HL-60 (cell line): ENCODE measurements around the gene SHC1.

ENCODE experiments used
- POLR2AphosphoS5 ChIP-seq: IDR thresholded peaks from 2 replicates; pipeline ENCODE4 v1.6.1; 2012; ENCODE audit warnings: low read depth
- REST ChIP-seq: IDR thresholded peaks from 2 replicates; pipeline ENCODE4 v1.6.1; 2012; ENCODE audit warnings: low read depth; ENCODE audit not compliant: insufficient replicate concordance
- SPI1 ChIP-seq: IDR thresholded peaks from 2 replicates; pipeline ENCODE4 v1.6.1; 2012; ENCODE audit warnings: low read depth, mild to moderate bottlenecking, borderline replicate concordance
- TF ChIP-seq, protein P1 (sequence below): IDR thresholded peaks from one replicate; pipeline ENCODE4 v1.5.1; 2011; ENCODE audit warnings: low read length, control low read depth, inconsistent platforms; ENCODE audit not compliant: insufficient read depth

DNA sequence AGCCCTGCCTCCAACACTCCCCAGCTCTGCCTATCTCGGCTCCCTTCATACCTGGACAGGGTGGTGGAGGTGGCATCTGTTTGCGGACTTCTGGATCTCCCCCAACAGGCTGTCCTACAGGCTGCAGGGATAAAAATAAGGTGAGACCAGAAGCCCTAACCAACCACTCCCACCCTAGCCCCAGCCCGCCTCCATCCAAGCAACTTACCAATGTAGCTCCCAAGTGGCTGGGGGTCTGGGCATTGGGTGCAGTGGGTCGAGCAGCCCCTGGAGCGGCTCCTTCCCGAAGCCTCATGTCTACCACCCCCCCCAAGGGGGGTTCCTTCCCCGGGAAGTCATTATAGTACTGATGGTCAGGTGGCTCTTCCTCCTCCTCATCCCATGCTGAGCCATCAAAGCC lies 4.4 kb downstream of the SHC1 start:
- TF ChIP-seq, protein P1, sequence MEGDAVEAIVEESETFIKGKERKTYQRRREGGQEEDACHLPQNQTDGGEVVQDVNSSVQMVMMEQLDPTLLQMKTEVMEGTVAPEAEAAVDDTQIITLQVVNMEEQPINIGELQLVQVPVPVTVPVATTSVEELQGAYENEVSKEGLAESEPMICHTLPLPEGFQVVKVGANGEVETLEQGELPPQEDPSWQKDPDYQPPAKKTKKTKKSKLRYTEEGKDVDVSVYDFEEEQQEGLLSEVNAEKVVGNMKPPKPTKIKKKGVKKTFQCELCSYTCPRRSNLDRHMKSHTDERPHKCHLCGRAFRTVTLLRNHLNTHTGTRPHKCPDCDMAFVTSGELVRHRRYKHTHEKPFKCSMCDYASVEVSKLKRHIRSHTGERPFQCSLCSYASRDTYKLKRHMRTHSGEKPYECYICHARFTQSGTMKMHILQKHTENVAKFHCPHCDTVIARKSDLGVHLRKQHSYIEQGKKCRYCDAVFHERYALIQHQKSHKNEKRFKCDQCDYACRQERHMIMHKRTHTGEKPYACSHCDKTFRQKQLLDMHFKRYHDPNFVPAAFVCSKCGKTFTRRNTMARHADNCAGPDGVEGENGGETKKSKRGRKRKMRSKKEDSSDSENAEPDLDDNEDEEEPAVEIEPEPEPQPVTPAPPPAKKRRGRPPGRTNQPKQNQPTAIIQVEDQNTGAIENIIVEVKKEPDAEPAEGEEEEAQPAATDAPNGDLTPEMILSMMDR: no peak
- no peak for TF ChIP-seq POLR2AphosphoS5
- TF ChIP-seq REST: no peak
- no peak for TF ChIP-seq SPI1
